Astrocyte of the cerebellum (primary cell): Measurements from ENCODE around the gene SERINC3.

Experiments
- DNase-seq: peaks from one replicate; pipeline ENCODE4 v3.0.0-alpha.2; 2011; ENCODE audit warnings: low read depth
- H3K4me3 ChIP-seq: 2 replicates; pipeline ENCODE4 v1.5.1; 2011; ENCODE audit warnings: mild to moderate bottlenecking, low read depth, low read length, moderate library complexity
- CTCF ChIP-seq: IDR thresholded peaks from 2 replicates; pipeline ENCODE4 v1.5.1; 2012; ENCODE audit warnings: low read length, low read depth, moderate library complexity, mild to moderate bottlenecking; ENCODE audit errors: missing control alignments
- in situ Hi-C: cut with HindIII; loops from 2 replicates; pipeline ENCODE4 v1.10.0; 2017; ENCODE audit warnings: low sequenced_read_pairs

SERINC3 gene

DNA sequence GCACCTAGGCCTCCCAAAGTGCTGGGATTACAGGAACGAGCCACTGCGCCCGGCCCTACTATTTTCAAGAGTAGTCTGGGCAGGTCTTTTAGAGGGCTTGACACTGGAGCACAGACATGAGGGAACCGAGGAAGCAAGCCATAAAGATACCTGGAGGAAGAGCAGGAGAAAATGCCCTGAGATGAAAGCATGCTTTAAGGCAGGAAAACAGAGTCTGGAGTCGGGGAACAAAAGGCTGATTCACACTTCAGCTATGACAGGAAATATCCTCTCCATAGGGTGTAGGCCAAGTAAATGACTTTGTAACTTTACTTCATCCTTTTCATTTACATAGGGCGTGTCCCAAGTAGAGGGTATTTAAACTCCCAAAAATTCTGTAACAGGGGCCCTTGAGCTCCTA lies 4.3 kb upstream of the SERINC3 start:
- H3K4me3 ChIP-seq = no peak overlapping the region
- DNase-seq = peak; percentile 16
- in situ Hi-C loops = no loop called here
- TF ChIP-seq CTCF = no peak

DNA sequence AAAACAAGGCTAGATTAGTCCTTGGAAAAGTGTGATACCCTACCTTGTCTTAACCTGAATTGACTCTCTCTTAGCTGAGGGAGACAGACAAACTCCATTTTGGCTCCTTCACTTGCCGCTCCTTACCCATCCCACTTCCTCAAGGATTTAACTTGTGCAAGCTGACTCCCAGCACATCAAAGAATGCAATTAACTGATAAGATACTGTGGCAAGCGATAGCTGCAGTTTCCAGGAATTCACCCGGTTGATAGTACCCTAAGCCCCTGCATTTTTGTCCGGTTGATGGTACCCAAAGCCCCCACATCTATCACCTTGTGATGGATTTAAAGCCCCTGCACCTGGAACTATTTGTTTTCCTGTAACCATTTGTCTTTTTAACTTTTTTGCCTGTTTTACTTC lies 1.9 kb upstream of the SERINC3 start:
- in situ Hi-C loops = no loop called here

DNA sequence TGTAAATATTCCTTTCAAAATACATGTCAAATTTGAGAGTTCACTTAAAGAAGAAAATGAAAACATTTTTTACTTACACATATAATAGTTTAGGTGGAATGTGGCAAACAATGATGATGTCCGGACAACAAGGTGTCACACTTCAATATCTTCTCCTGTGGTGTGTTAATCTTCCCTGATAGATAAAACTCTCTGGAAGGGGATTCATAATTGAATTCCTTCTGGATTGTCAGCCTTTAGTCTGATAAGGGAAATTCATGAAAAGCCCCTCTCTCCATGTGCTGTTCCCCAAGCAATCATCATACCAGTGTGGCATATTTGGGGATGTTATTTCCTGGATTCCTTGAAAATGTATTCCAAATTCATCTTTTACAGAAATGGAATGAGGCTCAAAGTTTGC lies 971 bp upstream of the SERINC3 start:
- no peak overlapping the region for H3K4me3 ChIP-seq
- no peak for TF ChIP-seq CTCF
- no peak for DNase-seq
- in situ Hi-C loops = no loop called here

More for the DNA sequence above, 1.9 kb upstream of the SERINC3 start:
- DNase-seq = no peak
- TF ChIP-seq CTCF = no peak
- H3K4me3 ChIP-seq = no peak overlapping the region

- H3K4me3 ChIP-seq = peak overlapping the region; percentile 100
- DNase-seq = no peak
- in situ Hi-C loops = no loop called here
- no peak for TF ChIP-seq CTCF
Measured at GRCh38 chr20:44520881-44521280, 989 bp downstream of the SERINC3 start.

DNA sequence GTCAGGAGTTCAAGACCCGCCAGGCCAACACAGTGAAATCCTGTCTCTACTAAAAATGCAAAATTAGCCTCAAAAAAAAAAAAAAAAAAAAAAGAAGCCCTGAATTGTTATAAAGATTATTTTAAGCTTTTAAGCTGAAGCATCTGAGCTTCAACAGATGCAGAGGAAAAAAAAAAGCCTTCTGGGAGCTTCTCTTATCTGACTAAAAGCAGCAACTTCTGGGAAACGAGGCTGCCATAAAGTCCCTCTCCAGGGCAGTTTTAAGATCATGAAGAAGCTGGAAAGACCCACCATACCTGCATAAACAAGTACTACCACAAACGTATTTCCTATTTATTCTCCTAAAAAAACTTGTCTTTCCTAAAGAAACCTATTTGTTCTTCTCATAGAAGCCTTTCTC lies 3.6 kb downstream of the SERINC3 start:
- in situ Hi-C loops = no loop called here
- no peak overlapping the region for H3K4me3 ChIP-seq
- no peak for DNase-seq
- TF ChIP-seq CTCF = no peak

DNA sequence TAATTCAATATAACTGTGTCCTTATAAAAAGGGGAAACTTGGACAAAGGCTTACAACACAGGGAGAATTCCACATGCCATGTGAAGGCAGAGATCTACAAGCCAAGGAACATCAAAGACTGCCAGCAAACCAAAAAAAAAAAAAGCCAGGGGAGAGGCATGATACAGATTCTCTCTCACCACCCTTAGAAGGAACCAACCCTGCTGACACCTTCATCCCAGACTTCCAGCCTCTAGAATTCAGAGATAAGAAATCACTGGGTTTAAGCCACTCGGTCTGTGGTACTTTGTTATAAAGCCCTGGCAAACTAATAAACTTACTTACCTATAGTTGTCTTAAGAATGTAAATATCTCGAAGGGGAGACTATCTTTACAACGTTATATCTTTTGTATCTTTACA lies 4.4 kb downstream of the SERINC3 start:
- no peak for DNase-seq
- in situ Hi-C loops = no loop called here
- no peak for TF ChIP-seq CTCF

GRCh38 chr20:44516491-44516890 lies 5.4 kb downstream of the SERINC3 start:
- TF ChIP-seq CTCF = no peak
- no peak overlapping the region for H3K4me3 ChIP-seq
- in situ Hi-C loops = no loop called here

More for the DNA sequence above, 4.4 kb downstream of the SERINC3 start:
- no peak overlapping the region for H3K4me3 ChIP-seq

More at GRCh38 chr20:44516491-44516890, 5.4 kb downstream of the SERINC3 start:
- no peak for DNase-seq
